ENCODE measurements around the gene CLCN1.

CLCN1 gene

GRCh38 chr7:143396625-143397556, 81.0 kb downstream of the CLCN1 start:
- no peak for DNase-seq (ENCODE audit: low read depth in 2 of 2)

GRCh38 chr7:143397710-143398530, 82.0 kb downstream of the CLCN1 start:
- no peak for DNase-seq (ENCODE audit: low read depth in 2 of 2)

GRCh38 chr7:143398616-143399015, 82.7 kb downstream of the CLCN1 start:
- no peak for DNase-seq (ENCODE audit: low read depth in 2 of 2)

GRCh38 chr7:143399151-143399550, 83.2 kb downstream of the CLCN1 start:
- no peak for DNase-seq (ENCODE audit: low read depth in 2 of 2)

- DNase-seq (ENCODE audit: low read depth in 2 of 2): no peak
Observed at GRCh38 chr7:143399642-143400041, 83.7 kb downstream of the CLCN1 start.

GRCh38 chr7:143401265-143401664, 85.4 kb downstream of the CLCN1 start:
- no peak for DNase-seq (ENCODE audit: low read depth in 2 of 2)

Measured in stimulated activated CD8-positive, alpha-beta memory T cell treated with anti-CD3 and anti-CD28 coated beads, Interleukin-2, amount 100 ng/mL, for 48 hours (primary cell).